ENCODE measurements around the gene MYO3B.

- TF ChIP-seq POLR2A (IDR thresholded peaks at IDR 0.05; ENCODE audit: low read depth, low read length) (no peak), POLR2AphosphoS5 (IDR thresholded peaks at IDR 0.05; ENCODE audit: low read depth, low read length) (no peak), POU2F2 (IDR thresholded peaks at IDR 0.05; ENCODE audit: low read depth, low read length) (no peak), TAF1 (IDR thresholded peaks at IDR 0.05; ENCODE audit: low read depth, low read length) (no peak), SPI1 (IDR thresholded peaks at IDR 0.05; ENCODE audit: low read depth, low read length) (peak; percentile 50), PAX5 (IDR thresholded peaks at IDR 0.05; ENCODE audit: insufficient read depth, low read length, severe bottlenecking) (no peak)
Measured at GRCh38 chr2:170201734-170202393, 23.9 kb downstream of the MYO3B start.

All from GM12891 (cell line).